SK-N-SH treated with all-trans-retinoic acid at 6 μM for 48 hours (cell line): ENCODE results near the gene SEC14L5.

Experiments used
- ATAC-seq: fragments of 200-7000 bp; cut with Tn5 transposase; 3 replicates; pipeline ENCODE4 v1.9.1; 2020; ENCODE audit warnings: mild to moderate bottlenecking, moderate library complexity
- ARNTL ChIP-seq: fragments of 450-650 bp; formaldehyde crosslinking; IDR thresholded peaks from 2 replicates; pipeline ENCODE4 v1.5.0; 2020; ENCODE audit warnings: low read depth, mild to moderate bottlenecking, moderate library complexity, borderline replicate concordance
- BACH2 ChIP-seq: fragments of 250-450 bp; sonication (Bioruptor Pico); IDR thresholded peaks from 2 replicates; pipeline ENCODE4 v1.9.0; 2021; ENCODE audit warnings: mild to moderate bottlenecking, borderline replicate concordance
- CSRNP3 ChIP-seq: fragments of 250-450 bp; sonication (Bioruptor Pico); IDR thresholded peaks from 2 replicates; pipeline ENCODE4 v1.5.1; 2021; ENCODE audit warnings: mild to moderate bottlenecking, moderate library complexity
- ESRRG ChIP-seq: fragments of 250-450 bp; sonication (Bioruptor Pico); IDR thresholded peaks from 2 replicates; pipeline ENCODE4 v1.6.1; 2021; ENCODE audit warnings: mild to moderate bottlenecking
- GLIS3 ChIP-seq: fragments of 250-450 bp; sonication (Bioruptor Pico); IDR thresholded peaks from 2 replicates; pipeline ENCODE4 v1.5.0; 2020; ENCODE audit warnings: mild to moderate bottlenecking, moderate library complexity
- ISL1 ChIP-seq: fragments of 250-450 bp; sonication (Bioruptor Pico); IDR thresholded peaks from 2 replicates; pipeline ENCODE4 v2.1.2; 2022; ENCODE audit warnings: mild to moderate bottlenecking, moderate library complexity
- OSR1 ChIP-seq: fragments of 250-450 bp; sonication (Bioruptor Pico); IDR thresholded peaks from 2 replicates; pipeline ENCODE4 v1.8.0; 2022; ENCODE audit warnings: moderate library complexity, mild to moderate bottlenecking, inconsistent platforms
- PATZ1 ChIP-seq: fragments of 250-450 bp; sonication (Bioruptor Pico); IDR thresholded peaks from 2 replicates; pipeline ENCODE4 v1.8.0; 2020; ENCODE audit warnings: mild to moderate bottlenecking, moderate library complexity, borderline replicate concordance
- POU6F1 ChIP-seq: fragments of 250-450 bp; sonication (Bioruptor Pico); IDR thresholded peaks from 2 replicates; pipeline ENCODE4 v1.8.0; 2021; ENCODE audit warnings: low read depth, mild to moderate bottlenecking, moderate library complexity, borderline replicate concordance
- PPARA ChIP-seq: fragments of 250-450 bp; sonication (Bioruptor Pico); IDR thresholded peaks from 2 replicates; pipeline ENCODE4 v1.5.0; 2020; ENCODE audit warnings: mild to moderate bottlenecking, borderline replicate concordance
- RARB ChIP-seq: fragments of 250-450 bp; sonication (Bioruptor Pico); IDR thresholded peaks from 2 replicates; pipeline ENCODE4 v1.8.0; 2021; ENCODE audit warnings: mild to moderate bottlenecking, moderate library complexity
- TCF4 ChIP-seq: fragments of 250-450 bp; sonication (Bioruptor Pico); IDR thresholded peaks from 2 replicates; pipeline ENCODE4 v1.8.0; 2021; ENCODE audit warnings: mild to moderate bottlenecking, moderate library complexity, borderline replicate concordance
- TOX ChIP-seq: fragments of 250-450 bp; sonication (Bioruptor Pico); IDR thresholded peaks from 2 replicates; pipeline ENCODE4 v1.8.0; 2021; ENCODE audit warnings: mild to moderate bottlenecking, moderate library complexity, borderline replicate concordance
- ZC3H10 ChIP-seq: fragments of 250-450 bp; sonication (Bioruptor Pico); IDR thresholded peaks from 2 replicates; pipeline ENCODE4 v1.5.1; 2021; ENCODE audit warnings: mild to moderate bottlenecking, moderate library complexity
- ZFP30 ChIP-seq: fragments of 450-650 bp; formaldehyde crosslinking; IDR thresholded peaks from 2 replicates; pipeline ENCODE4 v1.5.0; 2022; ENCODE audit warnings: mild to moderate bottlenecking, moderate library complexity
- ZNF565 ChIP-seq: fragments of 450-650 bp; formaldehyde crosslinking; conservative IDR thresholded peaks from 2 replicates; pipeline ENCODE4 v1.5.0; 2020; ENCODE audit warnings: low read depth, mild to moderate bottlenecking, moderate library complexity
- ZNF70 ChIP-seq: fragments of 450-650 bp; formaldehyde crosslinking; IDR thresholded peaks from 2 replicates; pipeline ENCODE4 v1.5.0; 2020; ENCODE audit warnings: mild to moderate bottlenecking, moderate library complexity
- TF ChIP-seq, protein P1 (sequence below): fragments of 250-450 bp; sonication (Bioruptor Pico); IDR thresholded peaks from 2 replicates; pipeline ENCODE4 v1.5.0; 2020; ENCODE audit warnings: mild to moderate bottlenecking, moderate library complexity
- TF ChIP-seq, protein P2 (sequence below): fragments of 250-450 bp; sonication (Bioruptor Pico); IDR thresholded peaks from 2 replicates; pipeline ENCODE4 v1.5.1; 2020; ENCODE audit warnings: low read depth, mild to moderate bottlenecking, moderate library complexity

Gene SEC14L5

GRCh38 chr16:4925791-4926190, 32.3 kb upstream of the SEC14L5 start (continued):
- no peak for TF ChIP-seq GLIS3
- no peak for TF ChIP-seq POU6F1 (CRISPR knock-in tag)
- TF ChIP-seq ZC3H10 (CRISPR knock-in tag) = no peak
- no peak for TF ChIP-seq BACH2
- no peak for TF ChIP-seq TOX (CRISPR knock-in tag)
- no peak for TF ChIP-seq ESRRG (CRISPR knock-in tag)

DNA sequence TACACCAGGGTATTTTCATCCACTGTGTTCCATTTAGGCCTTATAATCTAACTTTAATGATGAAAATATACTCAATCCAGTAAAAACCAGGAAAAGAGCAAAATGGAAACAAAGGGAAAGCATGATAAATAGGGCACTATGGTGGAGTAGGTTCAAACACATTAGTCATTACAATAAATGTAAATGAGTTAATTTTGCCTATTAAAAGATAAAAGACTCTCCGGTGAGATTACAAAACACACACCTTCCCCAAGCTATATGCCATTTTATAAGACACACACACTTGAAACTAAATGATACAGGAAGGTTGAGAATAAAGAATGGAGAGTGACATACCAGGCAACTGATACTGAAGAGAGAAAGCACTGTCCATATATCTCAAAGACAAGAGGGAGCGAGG, 31.2 kb upstream of the SEC14L5 start:
- ATAC-seq = no peak
- TF ChIP-seq ZFP30 (CRISPR knock-in tag) = no peak
- TF ChIP-seq GLIS3 = no peak
- TF ChIP-seq POU6F1 (CRISPR knock-in tag) = no peak
- TF ChIP-seq, protein P1, sequence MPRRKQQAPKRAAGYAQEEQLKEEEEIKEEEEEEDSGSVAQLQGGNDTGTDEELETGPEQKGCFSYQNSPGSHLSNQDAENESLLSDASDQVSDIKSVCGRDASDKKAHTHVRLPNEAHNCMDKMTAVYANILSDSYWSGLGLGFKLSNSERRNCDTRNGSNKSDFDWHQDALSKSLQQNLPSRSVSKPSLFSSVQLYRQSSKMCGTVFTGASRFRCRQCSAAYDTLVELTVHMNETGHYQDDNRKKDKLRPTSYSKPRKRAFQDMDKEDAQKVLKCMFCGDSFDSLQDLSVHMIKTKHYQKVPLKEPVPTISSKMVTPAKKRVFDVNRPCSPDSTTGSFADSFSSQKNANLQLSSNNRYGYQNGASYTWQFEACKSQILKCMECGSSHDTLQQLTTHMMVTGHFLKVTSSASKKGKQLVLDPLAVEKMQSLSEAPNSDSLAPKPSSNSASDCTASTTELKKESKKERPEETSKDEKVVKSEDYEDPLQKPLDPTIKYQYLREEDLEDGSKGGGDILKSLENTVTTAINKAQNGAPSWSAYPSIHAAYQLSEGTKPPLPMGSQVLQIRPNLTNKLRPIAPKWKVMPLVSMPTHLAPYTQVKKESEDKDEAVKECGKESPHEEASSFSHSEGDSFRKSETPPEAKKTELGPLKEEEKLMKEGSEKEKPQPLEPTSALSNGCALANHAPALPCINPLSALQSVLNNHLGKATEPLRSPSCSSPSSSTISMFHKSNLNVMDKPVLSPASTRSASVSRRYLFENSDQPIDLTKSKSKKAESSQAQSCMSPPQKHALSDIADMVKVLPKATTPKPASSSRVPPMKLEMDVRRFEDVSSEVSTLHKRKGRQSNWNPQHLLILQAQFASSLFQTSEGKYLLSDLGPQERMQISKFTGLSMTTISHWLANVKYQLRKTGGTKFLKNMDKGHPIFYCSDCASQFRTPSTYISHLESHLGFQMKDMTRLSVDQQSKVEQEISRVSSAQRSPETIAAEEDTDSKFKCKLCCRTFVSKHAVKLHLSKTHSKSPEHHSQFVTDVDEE (CRISPR knock-in tag) = no peak
- no peak for TF ChIP-seq ZC3H10 (CRISPR knock-in tag)
- no peak for TF ChIP-seq ZNF70
- TF ChIP-seq, protein P2, sequence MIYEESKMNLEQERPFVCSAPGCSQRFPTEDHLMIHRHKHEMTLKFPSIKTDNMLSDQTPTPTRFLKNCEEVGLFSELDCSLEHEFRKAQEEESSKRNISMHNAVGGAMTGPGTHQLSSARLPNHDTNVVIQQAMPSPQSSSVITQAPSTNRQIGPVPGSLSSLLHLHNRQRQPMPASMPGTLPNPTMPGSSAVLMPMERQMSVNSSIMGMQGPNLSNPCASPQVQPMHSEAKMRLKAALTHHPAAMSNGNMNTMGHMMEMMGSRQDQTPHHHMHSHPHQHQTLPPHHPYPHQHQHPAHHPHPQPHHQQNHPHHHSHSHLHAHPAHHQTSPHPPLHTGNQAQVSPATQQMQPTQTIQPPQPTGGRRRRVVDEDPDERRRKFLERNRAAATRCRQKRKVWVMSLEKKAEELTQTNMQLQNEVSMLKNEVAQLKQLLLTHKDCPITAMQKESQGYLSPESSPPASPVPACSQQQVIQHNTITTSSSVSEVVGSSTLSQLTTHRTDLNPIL (CRISPR knock-in tag) = no peak

DNA sequence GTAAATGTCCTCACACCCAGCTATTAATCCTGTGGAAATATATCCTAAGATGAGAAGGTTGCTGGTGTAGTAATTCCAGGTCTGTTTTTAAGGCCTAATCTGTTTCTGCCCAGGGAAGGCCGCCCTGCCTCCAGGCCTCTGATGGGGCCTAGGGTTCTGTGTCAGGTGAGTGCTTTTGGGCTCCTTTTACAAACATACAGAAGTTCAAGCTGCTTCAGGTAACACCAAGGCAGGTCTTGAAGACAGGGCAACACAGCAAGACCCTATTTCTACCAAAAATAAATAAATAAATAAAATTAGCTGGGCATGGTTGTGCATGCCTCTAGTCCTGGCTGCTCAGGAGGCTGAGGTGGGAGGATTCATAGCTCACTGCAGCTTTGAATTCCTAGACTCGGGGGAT, 30.5 kb upstream of the SEC14L5 start:
- TF ChIP-seq CSRNP3 (CRISPR knock-in tag) (no peak), PPARA (no peak), GLIS3 (no peak), PATZ1 (no peak), ISL1 (CRISPR knock-in tag) (no peak), ZNF70 (no peak), OSR1 (no peak), BACH2 (no peak), RARB (no peak), ZNF565 (CRISPR knock-in tag) (no peak), TCF4 (no peak), ARNTL (CRISPR knock-in tag) (no peak)
- TF ChIP-seq, protein P1 (CRISPR knock-in tag) = no peak
- TF ChIP-seq, protein P2 (CRISPR knock-in tag) = no peak
- ATAC-seq = no peak
